H1 (cell line): ENCODE measurements around the gene AIFM1. TPM values are rescaled to one million over a fixed set of nuclear protein-coding genes. Genes with fewer than 3 reads are reported as not detected.

ENCODE experiments used
- CEBPB ChIP-seq: IDR thresholded peaks from 2 replicates; pipeline ENCODE4 v1.6.1; 2012; ENCODE audit warnings: low read depth, low read length
- CTBP2 ChIP-seq: IDR thresholded peaks from 2 replicates; pipeline ENCODE4 v1.7.0; 2011; ENCODE audit warnings: borderline replicate concordance, mild to moderate bottlenecking, moderate library complexity, mixed read lengths, low read length; ENCODE audit not compliant: insufficient read depth, insufficient read length
- EGR1 ChIP-seq: IDR thresholded peaks from 2 replicates; pipeline ENCODE4 v1.6.1; 2011; ENCODE audit warnings: low read depth, low read length, borderline replicate concordance
- EZH2 ChIP-seq: fragments of 200-600 bp; sonication (generic); IDR thresholded peaks from 2 replicates; pipeline ENCODE4 v1.7.1; 2012; ENCODE audit warnings: low read depth, mild to moderate bottlenecking, moderate library complexity, low read length, inconsistent platforms; ENCODE audit not compliant: severe bottlenecking
- GTF2F1 ChIP-seq: IDR thresholded peaks from 2 replicates; pipeline ENCODE4 v1.6.1; 2012; ENCODE audit warnings: low read depth, low read length, improper control_type of control experiment, borderline replicate concordance
- JUN ChIP-seq: IDR thresholded peaks from 2 replicates; pipeline ENCODE4 v1.6.1; 2011; ENCODE audit warnings: low read depth, mild to moderate bottlenecking, improper control_type of control experiment, low read length
- MAFK ChIP-seq: IDR thresholded peaks from 2 replicates; pipeline ENCODE4 v1.6.1; 2012; ENCODE audit warnings: low read depth, mild to moderate bottlenecking, improper control_type of control experiment, low read length
- SRF ChIP-seq: IDR thresholded peaks from 2 replicates; pipeline ENCODE4 v1.6.1; 2011; ENCODE audit warnings: mild to moderate bottlenecking, low read depth, low read length, moderate library complexity
- polyA plus RNA-seq, 7 experiments: library from polyadenylated mRNA; depleted of rRNA in 3 of 7; stranded (reverse) in 5 of 7; unstranded in 2 of 7; fragments of >200 nt in 5 of 7; fragments of 200-250 nt in 2 of 7; gene quantifications; 1 replicate in 5 of 7; 2 replicates in 1 of 7; 4 replicates in 1 of 7; pipeline versions ENCODE4 v1.2.1 to v1.2.3, GENCODE V29; 2011 to 2013; ENCODE audit warnings: missing spikeins in 2 of 7, mixed read lengths in 2 of 7
- total RNA-seq: library from RNA; stranded (reverse); fragmentation: NEBNext Ultra II Directional; extraction: Animal tissue kit (Norgen Biotek cat#: 25700); gene quantifications from 2 replicates; pipeline ENCODE4 v1.2.1, GENCODE V29; 2021
- TF ChIP-seq, protein P1 (sequence below): fragments of 300-600 bp; sonication (generic); IDR thresholded peaks from 2 replicates; pipeline ENCODE4 v1.7.1; 2012; ENCODE audit warnings: low read length, moderate library complexity, mild to moderate bottlenecking, inconsistent platforms; ENCODE audit not compliant: insufficient replicate concordance

Gene AIFM1
- total and polyA plus RNA-seq, 2 of the 8 experiments (the other 6 are each of a cell fraction or from before 2014, with no cell fraction given), result 34.1 to 55.4 TPM

DNA sequence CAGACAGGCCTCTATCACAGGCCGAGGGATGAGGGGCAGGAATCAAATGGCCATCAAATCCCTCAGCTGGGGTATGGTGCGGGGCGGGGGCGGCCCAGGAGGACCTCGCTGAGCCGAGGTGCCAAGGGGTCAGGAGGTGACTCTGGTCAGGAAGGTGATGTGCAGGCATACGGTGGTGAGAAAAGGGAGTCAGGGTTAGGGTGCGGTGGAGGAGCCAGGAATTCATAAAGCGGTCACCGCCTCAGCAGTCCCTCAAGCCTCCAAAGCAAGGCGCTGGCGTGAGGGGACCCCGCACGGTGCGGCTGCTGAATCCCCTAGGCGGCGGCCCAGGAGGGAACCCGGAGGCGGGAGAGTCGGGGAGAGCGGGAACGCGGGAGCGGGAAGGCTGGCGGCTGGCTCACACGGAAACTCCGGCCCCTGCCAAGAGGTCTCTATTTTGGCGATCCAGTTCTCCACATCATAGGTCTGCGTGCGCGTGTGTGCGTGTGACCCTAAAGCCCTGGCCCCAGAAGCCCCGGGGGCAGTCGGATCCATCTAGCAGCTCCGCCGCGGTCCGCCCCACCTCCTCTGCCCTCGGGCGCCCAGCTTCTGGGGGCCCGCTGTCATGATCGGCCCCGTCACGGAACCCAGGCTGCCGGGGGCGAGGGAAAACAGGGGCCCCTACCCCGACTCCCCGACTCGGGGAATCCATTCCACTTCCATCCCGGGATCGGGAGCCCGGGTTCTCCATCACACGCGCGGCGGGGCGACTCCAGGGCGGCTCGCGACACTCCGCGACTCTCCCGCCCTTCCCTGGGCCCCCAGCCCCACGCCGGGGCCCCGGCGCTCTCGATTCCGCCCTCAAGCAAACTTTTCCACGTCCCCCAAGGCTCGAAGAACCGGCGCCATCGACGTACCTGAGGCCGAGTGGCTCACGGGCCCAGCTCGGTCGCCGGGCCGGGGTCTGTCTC is 55.9 kb downstream of the AIFM1 start (continued):
- TF ChIP-seq JUN (no peak), SRF (no peak), CEBPB (no peak), MAFK (no peak), EGR1 (no peak), EZH2 (peak; percentile 60), GTF2F1 (no peak), CTBP2 (no peak)
- TF ChIP-seq, protein P1, sequence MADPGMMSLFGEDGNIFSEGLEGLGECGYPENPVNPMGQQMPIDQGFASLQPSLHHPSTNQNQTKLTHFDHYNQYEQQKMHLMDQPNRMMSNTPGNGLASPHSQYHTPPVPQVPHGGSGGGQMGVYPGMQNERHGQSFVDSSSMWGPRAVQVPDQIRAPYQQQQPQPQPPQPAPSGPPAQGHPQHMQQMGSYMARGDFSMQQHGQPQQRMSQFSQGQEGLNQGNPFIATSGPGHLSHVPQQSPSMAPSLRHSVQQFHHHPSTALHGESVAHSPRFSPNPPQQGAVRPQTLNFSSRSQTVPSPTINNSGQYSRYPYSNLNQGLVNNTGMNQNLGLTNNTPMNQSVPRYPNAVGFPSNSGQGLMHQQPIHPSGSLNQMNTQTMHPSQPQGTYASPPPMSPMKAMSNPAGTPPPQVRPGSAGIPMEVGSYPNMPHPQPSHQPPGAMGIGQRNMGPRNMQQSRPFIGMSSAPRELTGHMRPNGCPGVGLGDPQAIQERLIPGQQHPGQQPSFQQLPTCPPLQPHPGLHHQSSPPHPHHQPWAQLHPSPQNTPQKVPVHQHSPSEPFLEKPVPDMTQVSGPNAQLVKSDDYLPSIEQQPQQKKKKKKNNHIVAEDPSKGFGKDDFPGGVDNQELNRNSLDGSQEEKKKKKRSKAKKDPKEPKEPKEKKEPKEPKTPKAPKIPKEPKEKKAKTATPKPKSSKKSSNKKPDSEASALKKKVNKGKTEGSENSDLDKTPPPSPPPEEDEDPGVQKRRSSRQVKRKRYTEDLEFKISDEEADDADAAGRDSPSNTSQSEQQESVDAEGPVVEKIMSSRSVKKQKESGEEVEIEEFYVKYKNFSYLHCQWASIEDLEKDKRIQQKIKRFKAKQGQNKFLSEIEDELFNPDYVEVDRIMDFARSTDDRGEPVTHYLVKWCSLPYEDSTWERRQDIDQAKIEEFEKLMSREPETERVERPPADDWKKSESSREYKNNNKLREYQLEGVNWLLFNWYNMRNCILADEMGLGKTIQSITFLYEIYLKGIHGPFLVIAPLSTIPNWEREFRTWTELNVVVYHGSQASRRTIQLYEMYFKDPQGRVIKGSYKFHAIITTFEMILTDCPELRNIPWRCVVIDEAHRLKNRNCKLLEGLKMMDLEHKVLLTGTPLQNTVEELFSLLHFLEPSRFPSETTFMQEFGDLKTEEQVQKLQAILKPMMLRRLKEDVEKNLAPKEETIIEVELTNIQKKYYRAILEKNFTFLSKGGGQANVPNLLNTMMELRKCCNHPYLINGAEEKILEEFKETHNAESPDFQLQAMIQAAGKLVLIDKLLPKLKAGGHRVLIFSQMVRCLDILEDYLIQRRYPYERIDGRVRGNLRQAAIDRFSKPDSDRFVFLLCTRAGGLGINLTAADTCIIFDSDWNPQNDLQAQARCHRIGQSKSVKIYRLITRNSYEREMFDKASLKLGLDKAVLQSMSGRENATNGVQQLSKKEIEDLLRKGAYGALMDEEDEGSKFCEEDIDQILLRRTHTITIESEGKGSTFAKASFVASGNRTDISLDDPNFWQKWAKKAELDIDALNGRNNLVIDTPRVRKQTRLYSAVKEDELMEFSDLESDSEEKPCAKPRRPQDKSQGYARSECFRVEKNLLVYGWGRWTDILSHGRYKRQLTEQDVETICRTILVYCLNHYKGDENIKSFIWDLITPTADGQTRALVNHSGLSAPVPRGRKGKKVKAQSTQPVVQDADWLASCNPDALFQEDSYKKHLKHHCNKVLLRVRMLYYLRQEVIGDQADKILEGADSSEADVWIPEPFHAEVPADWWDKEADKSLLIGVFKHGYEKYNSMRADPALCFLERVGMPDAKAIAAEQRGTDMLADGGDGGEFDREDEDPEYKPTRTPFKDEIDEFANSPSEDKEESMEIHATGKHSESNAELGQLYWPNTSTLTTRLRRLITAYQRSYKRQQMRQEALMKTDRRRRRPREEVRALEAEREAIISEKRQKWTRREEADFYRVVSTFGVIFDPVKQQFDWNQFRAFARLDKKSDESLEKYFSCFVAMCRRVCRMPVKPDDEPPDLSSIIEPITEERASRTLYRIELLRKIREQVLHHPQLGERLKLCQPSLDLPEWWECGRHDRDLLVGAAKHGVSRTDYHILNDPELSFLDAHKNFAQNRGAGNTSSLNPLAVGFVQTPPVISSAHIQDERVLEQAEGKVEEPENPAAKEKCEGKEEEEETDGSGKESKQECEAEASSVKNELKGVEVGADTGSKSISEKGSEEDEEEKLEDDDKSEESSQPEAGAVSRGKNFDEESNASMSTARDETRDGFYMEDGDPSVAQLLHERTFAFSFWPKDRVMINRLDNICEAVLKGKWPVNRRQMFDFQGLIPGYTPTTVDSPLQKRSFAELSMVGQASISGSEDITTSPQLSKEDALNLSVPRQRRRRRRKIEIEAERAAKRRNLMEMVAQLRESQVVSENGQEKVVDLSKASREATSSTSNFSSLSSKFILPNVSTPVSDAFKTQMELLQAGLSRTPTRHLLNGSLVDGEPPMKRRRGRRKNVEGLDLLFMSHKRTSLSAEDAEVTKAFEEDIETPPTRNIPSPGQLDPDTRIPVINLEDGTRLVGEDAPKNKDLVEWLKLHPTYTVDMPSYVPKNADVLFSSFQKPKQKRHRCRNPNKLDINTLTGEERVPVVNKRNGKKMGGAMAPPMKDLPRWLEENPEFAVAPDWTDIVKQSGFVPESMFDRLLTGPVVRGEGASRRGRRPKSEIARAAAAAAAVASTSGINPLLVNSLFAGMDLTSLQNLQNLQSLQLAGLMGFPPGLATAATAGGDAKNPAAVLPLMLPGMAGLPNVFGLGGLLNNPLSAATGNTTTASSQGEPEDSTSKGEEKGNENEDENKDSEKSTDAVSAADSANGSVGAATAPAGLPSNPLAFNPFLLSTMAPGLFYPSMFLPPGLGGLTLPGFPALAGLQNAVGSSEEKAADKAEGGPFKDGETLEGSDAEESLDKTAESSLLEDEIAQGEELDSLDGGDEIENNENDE, result no peak
